Measurements from ENCODE around the gene BPIFB4. TPM values are rescaled to one million over a fixed set of nuclear protein-coding genes. Genes with fewer than 3 reads are reported as not detected.

Gene BPIFB4
- total and polyA plus RNA-seq, 2 donors (not counting 3 experiments of a cell fraction or from before 2014, with no cell fraction given) = not detected

GRCh38 chr20:33131949-33132473, 52.6 kb downstream of the BPIFB4 start:
- intact Hi-C loops (cut with micrococcal nuclease) (no loop called here), dilution Hi-C loops (cut with MboI; ENCODE audit: extremely low pct_ligation_motif_present, low sequenced_read_pairs) (no loop called here)
- no peak overlapping the region for H3K4me3 ChIP-seq (replicated peaks in 1 of 3; ENCODE audit: insufficient read depth in 1 of 3, low read depth in 1 of 3, low read length in 3 of 3)
- no peak overlapping the region for H3K4me2 ChIP-seq (ENCODE audit: insufficient read depth, low read length)
- H3K9ac ChIP-seq (replicated peaks; ENCODE audit: extremely low read depth, insufficient read depth, low read length) = no peak overlapping the region
- H3K79me2 ChIP-seq (ENCODE audit: control insufficient read depth, insufficient read depth, low read length) = no peaks in the 10 kb centered on the region
- no peak overlapping the region for H2AFZ ChIP-seq (ENCODE audit: low read depth, low read length)
- H3K27me3 ChIP-seq (ENCODE audit: control insufficient read depth in 2 of 2, insufficient read depth in 2 of 2, low read length in 2 of 2) = no peaks in the 10 kb centered on the region
- TF ChIP-seq FOS (IDR thresholded peaks at IDR 0.05; ENCODE audit: borderline replicate concordance, insufficient read depth, low read length) (no peak), CTCF (IDR thresholded peaks at IDR 0.05; ENCODE audit: extremely low read depth in 1 of 2, insufficient read depth in 1 of 2, low read depth in 1 of 2, low read length in 2 of 2) (no peak), EZH2 (IDR thresholded peaks at IDR 0.05; ENCODE audit: borderline replicate concordance, low read depth, low read length, severe bottlenecking) (no peak), MYC (IDR thresholded peaks at IDR 0.05; ENCODE audit: low read depth, low read length) (no peak), MAX (IDR thresholded peaks at IDR 0.05; ENCODE audit: insufficient read depth, insufficient read length) (no peak), GATA2 (IDR thresholded peaks at IDR 0.05; ENCODE audit: insufficient read depth, insufficient read length, low read depth, low read length) (no peak), POLR2AphosphoS5 (IDR thresholded peaks at IDR 0.05; ENCODE audit: insufficient read depth, low read depth, low read length) (no peak), JUN (IDR thresholded peaks at IDR 0.05; ENCODE audit: borderline replicate concordance, insufficient read depth, insufficient read length, low read depth) (no peak), POLR2A (IDR thresholded peaks at IDR 0.05; ENCODE audit: low read depth, low read length) (no peak)
- FAIRE-seq = no peak
- POLR2A ChIA-PET = no interaction called here
- H3K36me3 ChIP-seq (ENCODE audit: control insufficient read depth in 2 of 2, extremely low read depth in 1 of 2, insufficient read depth in 2 of 2, low read length in 2 of 2) = no peaks in the 10 kb centered on the region
- H3K9me1 ChIP-seq (replicated peaks; ENCODE audit: control insufficient read depth, extremely low read depth, insufficient read depth, low read length) = no peaks in the 10 kb centered on the region
- H3K27ac ChIP-seq (ENCODE audit: insufficient read depth, low read depth, low read length) = no peak overlapping the region
- no TSS peak for BruUV-seq (replicated peaks)
- H3K9me3 ChIP-seq (replicated peaks; ENCODE audit: control insufficient read depth, insufficient read depth, low read length) = no peaks in the 10 kb centered on the region
- no peaks in the 10 kb centered on the region for H4K20me1 ChIP-seq (replicated peaks; ENCODE audit: control insufficient read depth, extremely low read depth, insufficient read depth, low read length)
- CTCF ChIA-PET = no interaction called here
- DNase-seq (ENCODE audit: low read depth, low spot score) = no peak
- no peaks in the 10 kb centered on the region for H3K4me1 ChIP-seq (ENCODE audit: control insufficient read depth, extremely low read depth, insufficient read depth, low read length)
